Psoas muscle (tissue), 8 donors: Measurements from ENCODE around the gene PON2. TPM values are rescaled to one million over a fixed set of nuclear protein-coding genes. Genes with fewer than 3 reads are reported as not detected.
A peak's percentile ranks its signal among the peaks of the same experiment; 100 is the strongest.

ENCODE experiments used
- ATAC-seq, 4 donors: fragments of 200-7000 bp; cut with Tn5 transposase; one replicate each; pipeline ENCODE4 v1.9.1; 2020; ENCODE audit warnings: moderate library complexity in 3 of 4, mild to moderate bottlenecking in 2 of 4
- DNase-seq, 2 donors: peaks; one replicate each; pipeline ENCODE4 v3.0.0-alpha.2; 2020
- H3K27ac ChIP-seq: fragments of 200-600 bp; one replicate; pipeline ENCODE4 v1.8.0; 2022
- H3K27me3 ChIP-seq, 3 donors: fragments of 200-600 bp in 1 of 3; one replicate each; pipeline versions ENCODE4 v1.6.1 to v1.8.0; 2013 to 2022; ENCODE audit warnings: low read length in 2 of 3, mild to moderate bottlenecking in 2 of 3, moderate library complexity in 1 of 3; ENCODE audit not compliant: insufficient read depth in 3 of 3
- H3K36me3 ChIP-seq, 2 donors: fragments of 200-600 bp in 1 of 2; one replicate each; pipeline versions ENCODE4 v1.6.1 to v1.8.0; 2013 to 2022; ENCODE audit warnings: low read depth in 1 of 2, mild to moderate bottlenecking in 1 of 2, moderate library complexity in 1 of 2; ENCODE audit not compliant: insufficient read depth in 1 of 2
- H3K4me1 ChIP-seq: fragments of 200-600 bp; one replicate; pipeline ENCODE4 v1.8.0; 2022
- H3K4me3 ChIP-seq: fragments of 200-600 bp; one replicate; pipeline ENCODE4 v1.8.0; 2022; ENCODE audit warnings: mild to moderate bottlenecking
- H3K9me3 ChIP-seq: fragments of 200-600 bp; one replicate; pipeline ENCODE4 v1.8.0; 2022
- WGBS, 3 donors: extraction: QIAGEN DNeasy Blood & Tissue Kit; methylation state at CpG; one replicate each; pipeline versions ENCODE4 v1.1.6 to v1.1.7; 2013; 5-methylcytosine and 5-hydroxymethylcytosine counted together
- intact Hi-C, 2 donors: fragments of 100-400 bp; cut with DNase I; formaldehyde crosslinking; loops; one replicate each; pipeline versions ENCODE4 v1.11.0 to v1.14.2; 2022
- polyA plus RNA-seq, 3 donors: library from polyadenylated mRNA; stranded (reverse); fragments of 200-250 nt; gene quantifications; one replicate each; pipeline ENCODE4 v1.2.3, GENCODE V29; 2013
- total RNA-seq, 4 donors: library from RNA; stranded (reverse); fragmentation: NEBNext Ultra II Directional in 2 of 4; extraction: Animal tissue kit (Norgen Biotek cat#: 25700) in 2 of 4; gene quantifications; one replicate each; pipeline versions ENCODE4 v1.2.1 to v1.2.4, GENCODE V29; 2021 to 2023
- TF ChIP-seq, protein P1 (sequence below): fragments of 200-600 bp; IDR thresholded peaks from one replicate; pipeline ENCODE4 v1.8.0; 2022; ENCODE audit warnings: antibody characterized with exemption
- donor health status: healthy with polysubstance abuse.
- donor health status: DM: no; HTN: no; CAD: no; lungs with moderate emphysema.
- donor health status: Bipolar disorder and iron deficiency.
- donor health status: healthy.
- donor health status: DM: yes; HTN: yes; CAD: no.
- donor health status: DM: no; HTN: no; CAD: no.
- donor health status: DM: no; HTN: no; CAD: no.
- donor health status: DM: yes; HTN: yes; CAD: no.

Gene PON2
- total and polyA plus RNA-seq, 7 donors = 10.8 to 25.2 (median 14.5) TPM

DNA sequence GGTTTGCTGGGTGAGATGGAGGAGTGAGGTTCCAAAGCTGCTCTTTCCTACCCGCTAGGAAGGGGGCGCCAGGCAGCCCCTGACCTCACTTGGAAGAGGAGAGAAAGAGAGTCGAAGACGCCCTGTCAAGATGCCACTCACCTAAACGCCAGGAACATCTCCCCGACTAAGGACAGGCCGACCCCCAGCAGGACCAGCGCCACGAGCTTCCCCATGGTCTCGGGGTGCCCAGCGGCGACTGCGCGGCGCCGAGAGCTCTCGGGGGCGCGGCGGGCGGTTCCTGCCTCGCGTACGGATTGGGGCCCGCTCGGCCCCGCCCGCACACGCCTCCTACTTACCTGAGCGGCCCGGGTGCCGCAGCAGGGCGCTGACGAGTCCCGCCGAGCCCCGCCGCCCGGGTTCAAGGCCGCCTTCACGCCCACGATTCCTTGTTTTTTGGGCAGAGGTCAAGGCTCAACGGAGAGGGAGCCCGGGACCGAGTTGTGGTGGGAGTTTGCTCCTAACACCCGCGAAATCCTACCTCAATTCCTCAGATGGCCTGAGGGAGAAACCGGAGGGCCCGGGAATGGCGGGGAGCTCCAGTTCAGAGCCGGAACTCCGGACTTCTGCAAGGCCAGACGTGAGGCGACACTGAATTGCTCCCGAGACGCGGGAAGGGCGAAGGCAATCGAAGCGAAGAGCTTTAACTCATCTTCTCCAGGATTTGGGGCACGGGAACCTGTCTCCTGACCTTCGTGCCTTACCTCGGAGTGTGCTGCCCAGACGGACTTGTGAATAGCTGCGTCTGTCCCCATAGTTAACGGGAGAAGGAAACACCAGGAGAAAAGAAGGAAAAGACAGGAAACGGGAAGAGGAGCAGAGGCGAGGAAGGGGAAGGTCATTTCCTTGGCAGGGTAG, 38.4 kb downstream of the PON2 start, which contains the start of gene PON3:
Gene PON3, minus strand, starts transcription at position 240 of the 897 bp plus-strand sequence. Its CDS starts 25 bp downstream, at position 215.
- no peaks in the 10 kb centered on the region for H3K4me1 ChIP-seq
- intact Hi-C loops = no loop called here
- TF ChIP-seq, protein P1, sequence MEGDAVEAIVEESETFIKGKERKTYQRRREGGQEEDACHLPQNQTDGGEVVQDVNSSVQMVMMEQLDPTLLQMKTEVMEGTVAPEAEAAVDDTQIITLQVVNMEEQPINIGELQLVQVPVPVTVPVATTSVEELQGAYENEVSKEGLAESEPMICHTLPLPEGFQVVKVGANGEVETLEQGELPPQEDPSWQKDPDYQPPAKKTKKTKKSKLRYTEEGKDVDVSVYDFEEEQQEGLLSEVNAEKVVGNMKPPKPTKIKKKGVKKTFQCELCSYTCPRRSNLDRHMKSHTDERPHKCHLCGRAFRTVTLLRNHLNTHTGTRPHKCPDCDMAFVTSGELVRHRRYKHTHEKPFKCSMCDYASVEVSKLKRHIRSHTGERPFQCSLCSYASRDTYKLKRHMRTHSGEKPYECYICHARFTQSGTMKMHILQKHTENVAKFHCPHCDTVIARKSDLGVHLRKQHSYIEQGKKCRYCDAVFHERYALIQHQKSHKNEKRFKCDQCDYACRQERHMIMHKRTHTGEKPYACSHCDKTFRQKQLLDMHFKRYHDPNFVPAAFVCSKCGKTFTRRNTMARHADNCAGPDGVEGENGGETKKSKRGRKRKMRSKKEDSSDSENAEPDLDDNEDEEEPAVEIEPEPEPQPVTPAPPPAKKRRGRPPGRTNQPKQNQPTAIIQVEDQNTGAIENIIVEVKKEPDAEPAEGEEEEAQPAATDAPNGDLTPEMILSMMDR = no peak
- peak; percentile 20 to 50 for DNase-seq
- H3K9me3 ChIP-seq = no peaks in the 10 kb centered on the region
- no peaks in the 10 kb centered on the region for H3K36me3 ChIP-seq
- H3K4me3 ChIP-seq = peak within 1 kb of the TSS; percentile 64
- no peak within 1 kb of the TSS for H3K27ac ChIP-seq
- peak in 1 of 4 donors; percentile 48 for ATAC-seq
- WGBS, 3 donors = 28 to 42% (median 38%) methylated on average over 54 to 68 of the region's 68 CpGs
- H3K27me3 ChIP-seq = peaks cover 0 to 5% (median 0%) of the 10 kb centered on the region in 3 donors

DNA sequence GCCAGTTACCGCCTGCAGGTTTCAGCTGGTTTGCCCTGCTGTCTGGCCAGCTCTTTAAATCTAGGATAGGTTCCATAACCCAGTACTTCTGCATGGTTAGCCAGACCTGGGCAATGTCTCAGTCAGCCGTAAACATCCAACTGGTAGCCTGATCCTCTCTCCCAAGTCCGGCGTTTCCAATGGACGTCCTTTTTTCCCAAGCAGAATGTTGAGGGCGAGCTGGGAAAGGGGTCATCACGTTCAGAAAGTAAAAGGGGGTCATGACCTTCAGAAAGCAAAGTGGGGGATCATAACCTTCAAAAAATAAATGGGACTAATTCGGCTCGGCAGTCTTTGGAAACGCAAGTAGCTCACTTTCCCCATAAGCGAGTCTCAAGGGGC, 39.1 kb downstream of the PON2 start:
- ATAC-seq (no peak), DNase-seq (no peak)
- Histone ChIP-seq H3K9me3 (no peaks in the 10 kb centered on the region), H3K4me1 (no peaks in the 10 kb centered on the region), H3K4me3 (peak overlapping the region; percentile 64), H3K36me3 (no peaks in the 10 kb centered on the region), H3K27me3 (peaks cover 0 to 5% (median 0%) of the 10 kb centered on the region in 3 donors), H3K27ac (no peak overlapping the region)
- TF ChIP-seq, protein P1 = no peak
- intact Hi-C loops = no loop called here
- WGBS, 3 donors = 79 to 85% (median 80%) methylated on average over 11 of the region's 11 CpGs

DNA sequence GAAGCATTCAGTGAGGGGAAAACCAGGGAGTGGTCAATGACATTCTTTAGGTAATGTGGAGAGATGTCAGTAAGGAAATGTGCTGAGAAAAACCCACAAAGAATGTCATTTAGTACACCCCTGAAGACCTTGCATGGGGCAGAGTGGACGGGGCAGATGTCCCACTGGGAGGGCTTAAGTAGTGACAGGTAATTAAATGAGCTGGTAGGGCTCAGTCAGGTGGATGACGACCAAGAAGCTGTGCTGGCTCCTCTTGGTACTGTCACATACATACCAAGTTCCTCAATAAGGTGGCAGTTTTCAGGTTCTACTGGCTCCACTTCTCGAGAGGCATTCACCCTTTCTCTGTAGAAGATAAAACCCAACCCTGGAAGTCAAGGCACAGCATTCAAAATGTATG, 40.5 kb downstream of the PON2 start:
- intact Hi-C loops = no loop called here

DNA sequence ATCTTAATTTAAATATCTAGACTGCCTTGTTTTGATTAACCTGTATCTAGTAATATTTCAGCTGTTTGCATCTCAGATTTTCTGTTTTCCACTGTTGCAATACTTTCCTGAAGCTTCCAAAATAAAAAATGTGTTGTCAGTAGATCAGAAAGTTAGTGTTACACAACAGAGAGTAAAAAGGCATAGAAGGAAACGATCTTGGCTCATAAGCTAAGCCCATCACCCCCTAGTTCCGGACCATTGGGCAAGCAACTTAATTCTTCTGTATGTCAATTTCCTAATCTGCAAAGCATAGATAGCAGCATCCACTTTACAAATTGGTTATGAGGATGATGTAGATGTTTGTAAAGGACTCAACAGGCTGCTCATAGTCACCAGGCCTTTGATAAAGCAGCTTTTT, 43.1 kb downstream of the PON2 start:
- H3K9me3 ChIP-seq = no peaks in the 10 kb centered on the region
- no peak for ATAC-seq
- no peaks in the 10 kb centered on the region for H3K36me3 ChIP-seq
- no peak overlapping the region for H3K4me3 ChIP-seq
- peaks cover 0 to 5% (median 0%) of the 10 kb centered on the region in 3 donors for H3K27me3 ChIP-seq
- H3K27ac ChIP-seq = no peak overlapping the region
- 44 to 60% (median 49%) methylated on average over 2 of the region's 2 CpGs for WGBS, 3 donors
- TF ChIP-seq, protein P1 = no peak
- intact Hi-C loops = no loop called here
- no peaks in the 10 kb centered on the region for H3K4me1 ChIP-seq
- DNase-seq = no peak

More for the DNA sequence above, 40.5 kb downstream of the PON2 start:
- no peak overlapping the region for H3K27ac ChIP-seq
- no peaks in the 10 kb centered on the region for H3K4me1 ChIP-seq
- H3K36me3 ChIP-seq = no peaks in the 10 kb centered on the region
- ATAC-seq (no peak), DNase-seq (no peak)
- no peak overlapping the region for H3K4me3 ChIP-seq
- H3K27me3 ChIP-seq = peaks cover 0 to 5% (median 0%) of the 10 kb centered on the region in 3 donors
- TF ChIP-seq, protein P1 = no peak
- H3K9me3 ChIP-seq = no peaks in the 10 kb centered on the region
- WGBS, 3 donors = 88 to 93% (median 89%) methylated on average over 3 of the region's 3 CpGs
